HG02938 (cell line): ENCODE measurements around the gene AGRN.
"Not testable (repeated sequence)": the region's sequence is repeated elsewhere in the genome, so short reads cannot be mapped to it uniquely, and the experiment has no call there.

Experiments
- ATAC-seq: cut with Tn5 transposase; IDR thresholded peaks from one replicate; pipeline ENCODE4 v1.9.1; 2021; ENCODE audit warnings: mild to moderate bottlenecking, moderate library complexity; ENCODE audit not compliant: unreplicated experiment

AGRN gene

DNA sequence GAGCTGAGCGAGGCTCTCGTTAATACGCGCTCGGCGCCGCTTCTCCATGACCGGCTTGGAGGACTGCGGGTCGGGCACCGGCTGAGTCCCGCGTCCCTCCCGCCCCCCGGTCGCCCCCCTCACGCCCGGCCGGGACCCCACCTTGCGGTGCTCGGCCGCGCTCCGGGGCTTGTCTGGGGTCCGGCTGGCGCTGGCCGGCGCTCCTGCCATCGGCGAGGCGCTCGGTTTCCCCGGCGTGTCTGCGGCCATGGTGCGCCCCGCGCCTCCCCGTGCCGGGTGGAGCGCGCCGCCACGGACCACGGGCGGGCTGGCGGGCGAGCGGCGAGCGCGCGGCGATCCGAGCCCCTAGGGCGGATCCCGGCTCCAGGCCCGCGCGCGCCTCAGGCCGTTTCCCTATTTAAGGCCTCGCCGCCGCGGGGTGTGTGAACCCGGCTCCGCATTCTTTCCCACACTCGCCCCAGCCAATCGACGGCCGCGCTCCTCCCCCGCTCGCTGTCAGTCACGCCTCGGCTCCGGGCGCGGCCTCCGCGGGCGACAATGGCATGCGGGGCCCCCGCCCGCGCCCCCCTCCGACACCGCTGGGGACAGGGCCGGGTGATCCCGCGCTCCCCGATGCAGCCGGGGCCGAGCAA lies 20.1 kb upstream of the AGRN start, which contains the start of gene HES4:
Gene HES4 (minus strand): TSS at position 373 of the 632 bp plus-strand sequence. CDS start 124 bp downstream, at position 249.
- ATAC-seq = no peak

DNA sequence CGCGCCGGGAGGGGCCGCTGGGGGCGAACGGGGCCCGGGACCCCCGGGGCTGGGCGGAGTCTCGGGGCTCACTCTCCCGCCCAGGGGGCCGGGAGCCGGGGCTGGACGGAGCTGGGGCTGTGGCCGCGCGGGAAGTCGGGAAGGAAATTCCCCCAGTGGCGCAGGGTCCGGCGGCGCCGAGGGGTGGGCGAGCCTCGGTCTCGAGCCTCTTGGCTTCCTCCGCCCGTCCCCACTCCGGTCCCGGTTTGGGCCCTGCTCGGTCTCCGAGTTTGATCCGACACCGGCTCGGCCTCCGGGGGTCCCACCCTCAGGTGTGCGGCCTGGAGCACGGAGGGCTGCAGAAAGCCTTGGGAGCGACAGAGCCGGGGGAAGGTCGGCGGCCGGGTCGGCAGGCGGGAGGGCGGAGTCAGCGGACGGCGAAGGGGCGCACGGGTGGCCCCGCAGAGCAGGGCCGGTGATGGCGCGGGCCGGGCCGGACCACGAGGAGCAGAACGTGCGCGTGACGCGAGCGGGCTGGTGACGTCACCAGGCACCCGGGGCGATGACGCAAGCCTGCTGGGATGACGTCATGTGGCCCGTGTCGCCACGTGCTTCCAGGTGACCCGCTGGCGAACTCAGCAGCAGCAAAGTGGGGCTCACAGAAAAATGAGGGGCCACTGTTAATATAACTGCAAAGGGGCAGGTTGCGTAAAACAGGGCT lies 19.4 kb upstream of the AGRN start:
- no peak for ATAC-seq

DNA sequence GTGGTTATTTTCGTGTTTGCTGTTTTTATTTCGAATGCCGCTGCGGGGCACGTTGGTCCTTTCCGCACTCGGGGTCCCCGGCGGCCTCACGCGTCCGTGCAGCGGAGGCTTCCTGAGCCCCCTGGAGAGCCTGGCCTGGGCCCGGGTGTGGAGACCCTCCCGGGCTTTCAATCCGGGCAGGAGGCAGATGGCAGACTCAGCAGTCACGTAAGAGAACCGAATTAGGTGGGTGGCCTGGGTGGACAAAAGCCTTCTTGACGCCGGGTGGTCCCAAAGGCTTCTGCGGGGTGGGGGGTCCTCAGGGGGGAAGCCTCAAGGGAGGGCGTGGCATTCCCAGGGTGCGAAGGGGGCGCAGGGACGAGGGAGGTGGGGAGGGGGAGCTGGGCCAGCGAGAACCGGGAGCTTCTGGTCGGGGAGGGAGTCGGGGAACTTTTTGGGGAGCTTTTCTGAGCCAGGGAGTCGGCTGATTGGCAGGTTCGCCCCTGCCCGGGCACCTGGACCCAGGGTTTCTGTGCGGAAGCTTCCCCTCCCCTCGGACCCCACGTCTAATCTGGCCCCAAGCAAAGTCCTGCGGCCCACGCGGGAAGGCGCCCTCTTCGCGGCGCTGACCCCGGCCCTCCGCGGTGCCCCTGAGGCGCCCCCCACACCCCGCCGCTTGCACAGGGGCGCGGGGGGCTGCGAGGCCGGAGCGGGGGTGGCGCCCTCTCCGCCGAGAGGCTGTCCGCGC lies 18.7 kb upstream of the AGRN start:
- ATAC-seq = no peak

- no peak for ATAC-seq
These were observed 16.1 kb upstream of the AGRN start for GRCh38 chr1:1003618-1004419.

GRCh38 chr1:1004420-1004779 lies 15.5 kb upstream of the AGRN start:
- ATAC-seq = no peak

GRCh38 chr1:1004780-1005697 lies 14.9 kb upstream of the AGRN start:
- no peak for ATAC-seq

GRCh38 chr1:1005774-1006304 lies 14.1 kb upstream of the AGRN start:
- ATAC-seq = no peak

GRCh38 chr1:1006305-1007159 lies 13.4 kb upstream of the AGRN start:
- no peak for ATAC-seq

GRCh38 chr1:1010131-1010530 lies 9.8 kb upstream of the AGRN start:
- not testable (repeated sequence) for ATAC-seq

DNA sequence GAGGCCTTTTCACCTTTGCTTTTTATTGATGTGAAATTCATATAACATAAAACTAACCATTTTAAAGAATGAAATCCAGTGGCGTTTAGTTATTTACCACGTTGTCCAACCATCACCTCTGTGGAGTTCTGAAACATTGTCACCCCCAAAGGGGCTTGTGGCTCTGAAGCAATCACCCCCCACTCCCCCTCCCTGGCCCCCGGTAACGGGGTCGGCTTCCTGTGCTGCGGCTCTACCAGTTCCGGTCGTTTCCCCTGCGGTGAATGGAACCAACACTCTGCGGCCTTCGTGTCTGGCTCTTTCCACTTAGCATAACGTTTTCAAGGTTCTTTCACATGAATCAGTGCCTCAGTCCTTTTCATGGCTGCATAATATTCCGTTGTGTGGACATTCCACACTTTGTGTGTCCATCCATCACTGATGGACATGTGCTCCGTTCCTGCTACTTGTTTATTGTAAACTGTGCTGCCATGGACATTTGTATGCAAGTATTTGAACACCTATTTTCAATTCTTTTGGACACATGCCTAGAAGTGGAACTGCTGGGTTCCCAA lies 8.4 kb upstream of the AGRN start:
- no peak for ATAC-seq

GRCh38 chr1:1012736-1013104 lies 7.2 kb upstream of the AGRN start:
- ATAC-seq = not testable (repeated sequence)

DNA sequence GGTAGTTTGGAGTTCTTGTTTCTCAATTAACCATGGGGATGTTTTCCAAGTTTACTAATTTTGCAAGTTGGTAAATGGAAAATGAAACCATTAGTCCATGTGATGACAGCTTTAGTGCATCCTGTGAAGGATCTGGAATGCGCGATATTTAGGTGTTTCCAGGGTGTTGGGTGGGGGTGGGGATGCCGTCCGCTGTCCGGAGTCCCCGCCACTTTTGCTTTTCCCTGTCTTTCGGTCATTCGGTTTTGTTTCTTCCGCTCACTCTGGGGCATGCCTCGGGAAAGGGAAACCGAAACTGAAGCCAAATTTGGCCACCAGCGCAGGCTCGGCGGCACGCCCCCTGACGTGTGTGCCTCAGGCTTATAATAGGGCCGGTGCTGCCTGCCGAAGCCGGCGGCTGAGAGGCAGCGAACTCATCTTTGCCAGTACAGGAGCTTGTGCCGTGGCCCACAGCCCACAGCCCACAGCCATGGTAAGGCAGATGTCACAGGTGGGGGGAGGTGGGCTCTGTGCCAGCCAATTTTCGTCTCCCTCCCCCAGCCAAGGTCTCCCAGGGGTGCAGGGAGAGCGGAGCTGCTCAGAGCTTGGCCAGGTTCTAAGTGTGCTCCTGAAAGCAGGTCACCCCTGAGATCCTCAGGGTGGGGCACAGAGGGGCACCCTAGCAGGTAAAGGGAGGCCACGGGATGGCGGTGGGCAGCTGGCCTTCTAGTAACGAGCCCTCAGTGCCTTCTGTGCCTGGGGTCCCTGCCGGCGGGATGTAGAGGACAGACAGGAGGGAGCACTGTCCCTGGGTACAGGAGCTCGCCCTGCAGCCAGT lies 6.6 kb upstream of the AGRN start, which contains the start of gene ISG15:
Gene ISG15 (plus strand): TSS at position 393 of the 817 bp plus-strand sequence. CDS start 77 bp downstream, at position 470.
- peak; percentile 82 for ATAC-seq

DNA sequence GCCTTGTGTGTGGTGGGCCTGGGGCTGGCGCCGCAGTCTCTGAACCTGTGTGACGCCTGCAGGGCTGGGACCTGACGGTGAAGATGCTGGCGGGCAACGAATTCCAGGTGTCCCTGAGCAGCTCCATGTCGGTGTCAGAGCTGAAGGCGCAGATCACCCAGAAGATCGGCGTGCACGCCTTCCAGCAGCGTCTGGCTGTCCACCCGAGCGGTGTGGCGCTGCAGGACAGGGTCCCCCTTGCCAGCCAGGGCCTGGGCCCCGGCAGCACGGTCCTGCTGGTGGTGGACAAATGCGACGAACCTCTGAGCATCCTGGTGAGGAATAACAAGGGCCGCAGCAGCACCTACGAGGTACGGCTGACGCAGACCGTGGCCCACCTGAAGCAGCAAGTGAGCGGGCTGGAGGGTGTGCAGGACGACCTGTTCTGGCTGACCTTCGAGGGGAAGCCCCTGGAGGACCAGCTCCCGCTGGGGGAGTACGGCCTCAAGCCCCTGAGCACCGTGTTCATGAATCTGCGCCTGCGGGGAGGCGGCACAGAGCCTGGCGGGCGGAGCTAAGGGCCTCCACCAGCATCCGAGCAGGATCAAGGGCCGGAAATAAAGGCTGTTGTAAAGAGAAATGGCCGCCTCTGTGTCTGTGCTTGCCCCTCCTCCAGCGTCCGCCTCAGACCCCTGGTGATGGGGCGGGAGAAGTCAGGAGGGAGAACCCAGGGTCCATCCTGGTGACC lies 5.8 kb upstream of the AGRN start:
- no peak for ATAC-seq

- ATAC-seq = no peak
These were observed 4.9 kb upstream of the AGRN start for GRCh38 chr1:1014799-1015681.

DNA sequence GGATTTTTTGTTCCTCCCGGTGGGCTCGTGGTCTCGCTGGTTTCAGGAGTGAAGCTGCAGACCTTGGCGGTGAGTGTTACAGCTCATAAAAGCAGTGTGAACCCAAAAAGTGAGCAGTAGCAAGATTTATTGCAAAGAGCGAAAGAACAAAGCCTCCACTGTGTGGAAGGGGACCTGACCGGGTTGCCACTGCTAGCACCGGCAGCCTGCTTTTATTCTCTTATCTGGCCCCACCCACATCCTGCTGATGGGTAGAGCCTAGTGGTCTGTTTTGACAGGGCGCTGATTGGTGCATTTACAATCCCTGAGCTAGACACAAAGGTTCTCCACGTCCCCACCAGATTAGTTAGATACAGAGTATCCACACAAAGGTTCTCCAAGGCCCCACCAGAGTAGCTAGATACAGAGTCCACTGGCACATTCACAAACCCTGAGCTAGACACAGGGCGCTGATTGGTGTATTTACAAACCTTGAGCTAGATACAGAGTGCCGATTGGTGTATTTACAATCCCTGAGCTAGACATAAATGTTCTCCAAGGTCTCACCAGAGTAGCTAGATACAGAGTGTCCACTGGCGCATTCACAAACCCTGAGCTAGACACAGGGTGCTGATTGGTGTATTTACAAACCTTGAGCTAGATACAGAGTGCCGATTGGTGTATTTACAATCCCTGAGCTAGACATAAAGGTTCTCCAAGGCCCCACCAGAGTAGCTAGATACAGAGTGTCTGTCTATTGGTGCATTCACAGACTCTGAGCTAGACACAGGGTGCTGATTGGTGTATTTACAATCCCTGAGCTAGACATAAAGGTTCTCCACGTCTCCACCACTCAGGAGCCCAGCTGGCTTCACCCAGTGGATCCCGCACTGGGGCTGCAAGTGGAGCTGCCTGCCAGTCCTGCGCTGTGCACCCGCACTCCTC lies 2.3 kb upstream of the AGRN start:
- ATAC-seq = not testable (repeated sequence)
